Hematopoietic multipotent progenitor cell treated with erythropoietin and hydrocortisone succinate and interleukin-3 and kit ligand, for 6 days (in vitro differentiated cells): ENCODE measurements around the gene SCYL2.
A peak's percentile ranks its signal among the peaks of the same experiment; 100 is the strongest.
"Not testable (repeated sequence)": the region's sequence is repeated elsewhere in the genome, so short reads cannot be mapped to it uniquely, and the experiment has no call there.

Experiments used
- DNase-seq: peaks from one replicate; pipeline ENCODE4 v3.0.0-alpha.2; 2015

SCYL2 gene, protein sequence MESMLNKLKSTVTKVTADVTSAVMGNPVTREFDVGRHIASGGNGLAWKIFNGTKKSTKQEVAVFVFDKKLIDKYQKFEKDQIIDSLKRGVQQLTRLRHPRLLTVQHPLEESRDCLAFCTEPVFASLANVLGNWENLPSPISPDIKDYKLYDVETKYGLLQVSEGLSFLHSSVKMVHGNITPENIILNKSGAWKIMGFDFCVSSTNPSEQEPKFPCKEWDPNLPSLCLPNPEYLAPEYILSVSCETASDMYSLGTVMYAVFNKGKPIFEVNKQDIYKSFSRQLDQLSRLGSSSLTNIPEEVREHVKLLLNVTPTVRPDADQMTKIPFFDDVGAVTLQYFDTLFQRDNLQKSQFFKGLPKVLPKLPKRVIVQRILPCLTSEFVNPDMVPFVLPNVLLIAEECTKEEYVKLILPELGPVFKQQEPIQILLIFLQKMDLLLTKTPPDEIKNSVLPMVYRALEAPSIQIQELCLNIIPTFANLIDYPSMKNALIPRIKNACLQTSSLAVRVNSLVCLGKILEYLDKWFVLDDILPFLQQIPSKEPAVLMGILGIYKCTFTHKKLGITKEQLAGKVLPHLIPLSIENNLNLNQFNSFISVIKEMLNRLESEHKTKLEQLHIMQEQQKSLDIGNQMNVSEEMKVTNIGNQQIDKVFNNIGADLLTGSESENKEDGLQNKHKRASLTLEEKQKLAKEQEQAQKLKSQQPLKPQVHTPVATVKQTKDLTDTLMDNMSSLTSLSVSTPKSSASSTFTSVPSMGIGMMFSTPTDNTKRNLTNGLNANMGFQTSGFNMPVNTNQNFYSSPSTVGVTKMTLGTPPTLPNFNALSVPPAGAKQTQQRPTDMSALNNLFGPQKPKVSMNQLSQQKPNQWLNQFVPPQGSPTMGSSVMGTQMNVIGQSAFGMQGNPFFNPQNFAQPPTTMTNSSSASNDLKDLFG

GRCh38 chr12:100266835-100267602, at the start of gene SCYL2, which contains the start of gene DEPDC4:
Gene SCYL2, plus strand, starts transcription at chr12:100267177. Its CDS starts 15,794 bp downstream, at chr12:100282971.
Gene DEPDC4, minus strand, starts transcription at chr12:100267079. Its CDS starts 3 bp downstream, at chr12:100267076.
- DNase-seq, result peak; percentile 98

- no peak for DNase-seq
These were observed 47.5 kb upstream of the SCYL2 start for GRCh38 chr12:100219328-100220109.

DNA sequence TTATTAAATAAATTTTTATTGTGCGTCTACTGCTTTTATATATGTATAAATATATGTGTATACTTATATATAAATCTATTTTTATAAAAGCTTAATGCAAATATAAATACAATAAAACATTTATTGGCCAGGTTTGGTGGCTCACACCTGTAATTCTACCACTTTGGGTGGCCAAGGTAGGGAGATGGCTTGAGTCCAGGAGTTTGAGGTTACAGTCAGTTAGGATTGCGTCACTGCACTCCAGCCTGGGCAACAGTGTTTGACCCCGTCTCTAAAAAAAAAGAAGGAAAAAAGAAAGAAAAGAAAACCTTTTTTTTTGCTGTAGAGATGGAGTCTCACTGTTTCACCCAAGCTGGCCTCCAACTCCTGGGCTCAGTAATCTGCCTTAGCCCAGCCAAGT, 45.5 kb upstream of the SCYL2 start:
- no peak for DNase-seq

GRCh38 chr12:100222173-100222572, 44.8 kb upstream of the SCYL2 start:
- DNase-seq, result not testable (repeated sequence)

- DNase-seq, result no peak
These were observed 41.5 kb upstream of the SCYL2 start for GRCh38 chr12:100225491-100225890.

GRCh38 chr12:100229036-100229635, 37.8 kb upstream of the SCYL2 start:
- peak; percentile 60 for DNase-seq

DNA sequence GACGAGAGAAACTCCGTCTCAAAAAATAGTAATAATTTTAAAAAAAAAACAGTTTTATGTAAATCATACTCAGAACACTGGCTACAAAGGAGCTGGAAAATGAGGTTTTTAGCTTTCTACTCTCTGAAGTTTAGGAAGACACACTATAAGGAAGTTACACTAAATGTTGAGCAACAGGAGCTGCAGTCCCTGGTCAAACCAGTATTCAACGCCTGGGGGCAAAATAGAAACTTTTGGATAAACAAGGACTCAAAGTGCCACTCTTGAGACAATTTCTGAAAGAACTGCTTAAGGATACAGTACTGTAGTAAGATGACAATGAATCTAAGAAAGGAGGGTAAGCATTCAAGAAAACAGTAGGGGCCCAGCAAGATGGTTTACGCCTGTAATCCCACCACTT, 37.1 kb upstream of the SCYL2 start:
- DNase-seq, result peak; percentile 41

DNA sequence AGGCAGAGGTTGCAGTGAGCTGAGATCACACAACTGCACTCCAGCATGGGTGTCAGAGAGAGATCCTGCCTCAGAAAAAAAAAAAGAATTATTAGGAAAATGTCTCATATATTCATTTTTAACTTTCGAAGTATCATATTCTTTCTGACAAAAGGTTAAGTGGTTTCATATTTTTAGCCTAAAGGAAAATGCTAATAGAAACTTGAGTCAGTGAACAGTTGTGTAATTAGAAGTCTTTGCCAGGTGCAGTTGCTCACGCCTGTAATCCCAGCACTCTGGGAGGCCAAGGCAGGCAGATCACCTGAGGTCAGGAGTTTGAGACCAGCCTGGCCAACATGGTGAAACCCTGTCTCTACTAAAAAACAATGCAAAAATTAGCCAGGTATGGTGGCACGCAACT, 35.1 kb upstream of the SCYL2 start:
- DNase-seq, result not testable (repeated sequence)

DNA sequence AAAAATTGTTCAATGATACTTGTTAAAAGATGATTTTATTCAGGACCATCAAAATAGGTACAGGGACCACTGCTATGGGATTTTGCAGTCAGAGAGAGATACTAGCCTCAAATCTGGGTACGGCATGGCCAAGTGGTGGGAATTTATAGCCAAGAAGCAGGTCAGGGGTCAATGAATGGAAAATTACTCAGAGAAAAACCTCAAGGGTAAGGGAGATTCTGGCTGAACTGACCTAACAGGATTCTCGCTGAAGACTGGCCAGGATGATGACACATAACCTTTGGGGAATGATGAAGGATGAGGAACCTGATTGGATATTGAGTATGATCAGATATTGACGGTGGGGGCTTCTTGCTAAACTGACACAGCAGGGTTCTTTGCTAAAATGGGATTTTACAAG, 32.8 kb upstream of the SCYL2 start:
- no peak for DNase-seq

GRCh38 chr12:100234591-100235304, 32.2 kb upstream of the SCYL2 start:
- DNase-seq, result peak; percentile 78

DNA sequence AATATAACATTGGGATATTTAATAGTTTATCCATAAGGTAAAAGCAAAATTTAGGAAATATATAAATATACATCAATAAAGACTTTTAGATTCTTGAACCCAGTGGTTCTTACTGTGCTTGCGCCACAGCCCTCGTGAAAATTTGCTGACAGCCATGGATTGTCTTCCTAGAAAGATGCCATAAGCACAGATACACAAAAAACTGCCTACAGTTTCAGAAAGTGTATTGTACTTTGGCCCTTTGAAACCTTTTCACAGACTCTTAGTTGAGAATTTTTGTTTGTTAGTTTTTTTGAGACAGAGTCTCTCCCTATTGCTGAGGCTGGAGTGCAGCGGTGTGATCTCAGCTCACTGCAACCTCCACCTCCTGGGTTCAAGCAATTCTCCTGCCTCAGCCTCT, 28.2 kb upstream of the SCYL2 start:
- DNase-seq, result no peak

DNA sequence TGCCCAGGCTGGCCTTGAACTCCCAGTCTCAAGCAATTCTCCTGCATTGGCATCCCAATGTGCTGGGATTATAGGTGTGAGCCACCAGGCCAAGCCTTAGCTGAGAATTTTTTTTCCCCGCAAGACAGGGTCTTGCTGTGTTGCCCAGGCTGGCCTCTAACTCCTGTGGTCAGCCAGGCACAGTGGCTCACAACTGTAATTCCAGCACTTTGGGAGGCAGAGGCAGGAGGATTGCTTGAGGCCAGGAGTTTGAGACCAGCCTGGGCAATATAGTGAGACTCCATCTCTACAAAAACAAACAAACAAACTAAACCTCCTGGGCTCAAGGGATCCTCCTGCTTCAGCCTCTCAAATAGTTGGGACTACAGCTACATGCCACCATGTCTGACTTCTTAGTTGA, 27.4 kb upstream of the SCYL2 start:
- no peak for DNase-seq

GRCh38 chr12:100243137-100243536, 23.8 kb upstream of the SCYL2 start:
- no peak for DNase-seq

DNA sequence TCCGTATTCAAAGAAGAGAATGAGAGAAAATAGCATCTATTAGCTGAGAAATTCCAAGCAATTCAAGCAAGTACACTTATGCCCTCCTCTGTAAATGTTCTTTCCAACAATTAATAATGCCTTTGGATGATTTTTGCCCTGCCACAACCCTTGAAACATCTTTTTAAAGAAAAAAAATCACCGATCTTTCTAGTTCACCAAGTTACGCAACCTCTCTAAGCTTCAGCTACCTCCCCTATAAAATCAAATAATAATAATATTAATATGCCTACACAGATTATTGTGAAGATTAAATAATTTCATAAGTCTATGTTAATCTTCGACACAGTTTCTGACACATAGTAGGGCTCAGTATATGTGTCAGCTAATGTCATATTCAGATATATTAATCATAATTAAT, 19.2 kb upstream of the SCYL2 start:
- DNase-seq, result no peak

- DNase-seq, result no peak
These were observed 18.1 kb upstream of the SCYL2 start for GRCh38 chr12:100248886-100249285.

DNA sequence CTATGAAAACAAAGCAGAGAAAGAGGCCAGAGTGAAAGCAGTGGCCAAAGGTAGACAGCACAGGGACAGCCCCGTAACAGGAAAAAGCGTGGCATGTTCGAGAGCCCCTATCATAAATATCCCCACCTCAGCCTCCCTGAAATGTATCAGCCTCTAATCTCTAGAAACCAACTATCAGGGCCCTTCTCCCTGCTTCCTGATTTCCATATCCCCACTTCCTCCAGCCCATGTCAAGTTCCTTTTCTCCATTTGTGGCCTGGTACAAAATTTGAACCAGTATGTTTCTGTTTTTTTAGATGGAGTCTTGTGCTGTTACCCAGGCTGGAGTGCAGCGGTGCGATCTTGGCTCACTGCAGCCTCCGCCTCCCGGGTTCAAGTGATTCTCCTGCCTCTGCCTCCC, 17.0 kb upstream of the SCYL2 start:
- DNase-seq, result no peak

- no peak for DNase-seq
These were observed 15.1 kb upstream of the SCYL2 start for GRCh38 chr12:100251917-100252316.

DNA sequence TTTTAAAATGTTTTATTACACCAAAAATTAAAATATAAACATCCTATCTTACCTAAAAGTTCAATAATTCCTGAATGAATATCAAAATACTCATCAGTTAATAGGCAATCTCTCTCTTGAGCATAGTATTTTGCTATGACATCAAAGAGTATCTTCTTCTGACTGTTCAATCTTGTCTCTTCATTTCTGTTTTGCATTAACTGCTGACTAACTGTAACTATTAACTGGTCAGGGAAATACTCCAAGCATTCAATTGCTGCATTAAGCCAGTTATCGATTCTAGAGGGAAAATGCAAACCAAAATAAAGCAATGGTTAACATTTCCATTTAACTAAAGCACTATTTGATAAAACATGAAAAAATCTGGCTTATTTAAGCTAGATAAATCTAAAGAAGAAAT, 13.5 kb upstream of the SCYL2 start:
- DNase-seq, result no peak

DNA sequence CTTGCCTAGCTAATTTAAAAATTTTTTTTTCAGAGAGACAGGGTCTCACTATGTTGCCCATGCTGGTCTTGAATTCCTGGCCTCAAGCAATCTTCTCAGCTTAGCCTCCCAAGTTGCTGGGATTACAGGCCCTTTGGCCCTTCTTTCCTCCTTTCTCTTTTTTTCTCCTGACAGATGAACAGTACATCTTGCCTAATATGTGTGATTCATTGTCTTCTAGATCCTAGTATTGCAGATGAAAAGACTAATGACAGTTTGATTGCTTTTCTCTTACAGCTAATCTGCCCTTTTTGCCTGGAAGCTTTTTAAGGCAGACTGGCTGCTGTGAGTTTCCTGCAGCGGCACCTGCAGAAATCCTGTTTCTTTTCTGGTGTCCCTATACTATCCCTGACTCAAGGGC, 12.1 kb upstream of the SCYL2 start:
- DNase-seq, result no peak

GRCh38 chr12:100258127-100258526, 8.8 kb upstream of the SCYL2 start:
- no peak for DNase-seq

DNA sequence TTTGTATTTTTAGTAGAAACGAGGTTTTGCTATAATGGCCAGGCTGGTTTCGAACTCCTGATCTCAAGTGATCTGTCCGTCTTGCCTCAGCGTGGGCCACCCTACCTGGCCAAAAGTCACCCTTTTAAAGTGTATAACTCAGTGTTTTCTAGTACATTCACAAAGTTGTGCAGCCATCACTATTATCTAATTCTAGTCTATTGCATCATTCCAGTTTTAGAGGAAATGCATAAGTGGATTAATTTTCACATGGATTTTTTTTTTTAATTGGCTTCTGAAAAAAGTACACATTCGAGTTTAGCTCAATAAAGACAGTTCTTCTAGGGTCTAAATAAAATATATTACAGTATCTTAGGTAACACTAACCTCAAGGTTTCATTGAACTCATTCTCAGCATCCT, 3.8 kb upstream of the SCYL2 start:
- no peak for DNase-seq
